ENCODE results near the gene C3orf70.

GRCh38 chr3:185060655-185061054, 92.2 kb downstream of the C3orf70 start:
- TF ChIP-seq CTCF (IDR thresholded peaks at IDR 0.05 in 8 of 11, conservative IDR thresholded peaks at IDR 0.05 in 3 of 11) (no peak), POLR2A (IDR thresholded peaks at IDR 0.05) (no peak)

All from spleen (tissue), 7 donors.